Thyroid gland (tissue), 4 donors: Measurements from ENCODE around the gene TAS2R60. TPM values are rescaled to one million over a fixed set of nuclear protein-coding genes. Genes with fewer than 3 reads are reported as not detected.
A peak's percentile ranks its signal among the peaks of the same experiment; 100 is the strongest.

Experiments used
- DNase-seq, 2 donors: peaks; one replicate each; pipeline ENCODE4 v3.0.0-alpha.2; 2019
- H3K27ac ChIP-seq, 3 donors: fragments of 200-600 bp; sonication (generic); 1 replicate in 2 of 3; 2 replicates in 1 of 3; pipeline ENCODE4 v1.5.1; 2016 to 2019; ENCODE audit warnings: mild to moderate bottlenecking in 1 of 3, moderate library complexity in 1 of 3
- H3K27me3 ChIP-seq: fragments of 200-600 bp; sonication (generic); one replicate; pipeline ENCODE4 v1.5.1; 2019
- H3K36me3 ChIP-seq, 2 donors: fragments of 200-600 bp; sonication (generic); one replicate each; pipeline ENCODE4 v1.5.1; 2016 to 2019
- H3K4me1 ChIP-seq, 2 donors: fragments of 200-600 bp; sonication (generic); one replicate each; pipeline ENCODE4 v1.5.1; 2017 to 2019
- H3K4me3 ChIP-seq, 3 donors: fragments of 200-600 bp; sonication (generic); replicated peaks in 1 of 3; 1 replicate in 2 of 3; 2 replicates in 1 of 3; pipeline ENCODE4 v1.5.1; 2016; ENCODE audit warnings: mild to moderate bottlenecking in 1 of 3
- H3K9me3 ChIP-seq: fragments of 200-600 bp; sonication (generic); one replicate; pipeline ENCODE4 v1.5.1; 2017
- CTCF ChIP-seq, 6 experiments: fragments of 200-600 bp in 3 of 6; fragments of 450-650 bp in 3 of 6; sonication (generic) in 3 of 6; IDR thresholded peaks; one replicate each; pipeline ENCODE4 v1.5.1; 2016 to 2019; ENCODE audit warnings: antibody characterized with exemption in 6 of 6, mild to moderate bottlenecking in 2 of 6, inconsistent platforms in 1 of 6, moderate library complexity in 1 of 6
- POLR2A ChIP-seq, 2 donors: fragments of 450-650 bp; IDR thresholded peaks; one replicate each; pipeline ENCODE4 v1.6.1; 2017; ENCODE audit warnings: antibody characterized with exemption in 2 of 2, mild to moderate bottlenecking in 2 of 2, moderate library complexity in 1 of 2
- WGBS, 2 donors: methylation state at CpG; one replicate each; pipeline ENCODE4 v1.1.5; 2017; 5-methylcytosine and 5-hydroxymethylcytosine counted together
- intact Hi-C: fragments of 100-400 bp; cut with DNase I; formaldehyde crosslinking; loops from one replicate; pipeline ENCODE4 v1.15.1; 2023
- total RNA-seq, 4 donors: library from RNA; depleted of rRNA; stranded (reverse); fragments of >200 nt; gene quantifications; one replicate each; pipeline ENCODE4 v1.2.3, GENCODE V29; 2016

The TAS2R60 gene
- total RNA-seq, 4 donors from 2014 or later = not detected

GRCh38 chr7:143426479-143427142 is 16.6 kb upstream of the TAS2R60 start:
- intact Hi-C loops = no loop called here
- Histone ChIP-seq H3K36me3 (no peaks in the 10 kb centered on the region), H3K4me3 (no peak overlapping the region), H3K27ac (no peak overlapping the region), H3K27me3 (no peaks in the 10 kb centered on the region), H3K9me3 (no peaks in the 10 kb centered on the region), H3K4me1 (no peaks in the 10 kb centered on the region)
- DNase-seq = no peak
- 90 to 92% methylated on average over 2 of the region's 2 CpGs for WGBS, 2 donors
- TF ChIP-seq POLR2A (IDR thresholded peaks at IDR 0.05) (no peak), CTCF (IDR thresholded peaks at IDR 0.05) (no peak)

- TF ChIP-seq CTCF (IDR thresholded peaks at IDR 0.05) (no peak), POLR2A (IDR thresholded peaks at IDR 0.05) (no peak)
- 84 to 90% methylated on average over 10 of the region's 10 CpGs for WGBS, 2 donors
- no peaks in the 10 kb centered on the region for H3K36me3 ChIP-seq
- no peaks in the 10 kb centered on the region for H3K27me3 ChIP-seq
- no peaks in the 10 kb centered on the region for H3K9me3 ChIP-seq
- intact Hi-C loops = no loop called here
- H3K4me1 ChIP-seq = peaks cover 0 to 8% of the 10 kb centered on the region in 2 donors
- no peak for DNase-seq
- no peak overlapping the region for H3K27ac ChIP-seq
- H3K4me3 ChIP-seq = no peak overlapping the region
Observed at GRCh38 chr7:143429770-143430698, 13.2 kb upstream of the TAS2R60 start.

- 71 to 73% methylated on average over 2 of the region's 2 CpGs for WGBS, 2 donors
- DNase-seq = no peak
- Histone ChIP-seq H3K4me1 (peaks cover 0 to 11% of the 10 kb centered on the region in 2 donors), H3K4me3 (no peak overlapping the region), H3K9me3 (no peaks in the 10 kb centered on the region), H3K27ac (no peak overlapping the region), H3K27me3 (no peaks in the 10 kb centered on the region), H3K36me3 (no peaks in the 10 kb centered on the region)
- TF ChIP-seq CTCF (IDR thresholded peaks at IDR 0.05) (no peak), POLR2A (IDR thresholded peaks at IDR 0.05) (no peak)
- intact Hi-C loops = no loop called here
Observed at GRCh38 chr7:143431109-143431508, 12.1 kb upstream of the TAS2R60 start.

GRCh38 chr7:143433759-143434158 is 9.5 kb upstream of the TAS2R60 start:
- TF ChIP-seq CTCF (IDR thresholded peaks at IDR 0.05) (no peak), POLR2A (IDR thresholded peaks at IDR 0.05) (no peak)
- H3K36me3 ChIP-seq = no peaks in the 10 kb centered on the region
- intact Hi-C loops = no loop called here
- H3K27me3 ChIP-seq = no peaks in the 10 kb centered on the region
- H3K4me1 ChIP-seq = peaks cover 0 to 11% of the 10 kb centered on the region in 2 donors
- no peak overlapping the region for H3K4me3 ChIP-seq
- no peaks in the 10 kb centered on the region for H3K9me3 ChIP-seq
- H3K27ac ChIP-seq = no peak overlapping the region
- DNase-seq = no peak
- 84 to 88% methylated on average over 4 of the region's 4 CpGs for WGBS, 2 donors

- Histone ChIP-seq H3K36me3 (no peaks in the 10 kb centered on the region), H3K27me3 (no peaks in the 10 kb centered on the region), H3K27ac (no peak overlapping the region), H3K4me3 (no peak overlapping the region), H3K4me1 (peaks cover 0 to 11% of the 10 kb centered on the region in 2 donors), H3K9me3 (no peaks in the 10 kb centered on the region)
- TF ChIP-seq CTCF (IDR thresholded peaks at IDR 0.05) (no peak), POLR2A (IDR thresholded peaks at IDR 0.05) (no peak)
- intact Hi-C loops = no loop called here
- peak; percentile 92 to 93 for DNase-seq
- 25 to 39% methylated on average over 9 of the region's 9 CpGs for WGBS, 2 donors
Observed at GRCh38 chr7:143434660-143435059, 8.6 kb upstream of the TAS2R60 start.
